HepG2 (cell line): ENCODE measurements around the gene METAP1D. TPM values are rescaled to one million over a fixed set of nuclear protein-coding genes. Genes with fewer than 3 reads are reported as not detected.

Source experiments
- ARHGAP35 ChIP-seq: sonication (generic); formaldehyde crosslinking; IDR thresholded peaks from 2 replicates; pipeline ENCODE4 v1.9.0; 2022; ENCODE audit warnings: mild to moderate bottlenecking, inconsistent platforms, moderate library complexity, missing genetic modification reagents, borderline replicate concordance
- MLLT10 ChIP-seq: sonication (generic); formaldehyde crosslinking; IDR thresholded peaks from 2 replicates; pipeline ENCODE4 v1.4.0; 2020; ENCODE audit warnings: missing genetic modification reagents
- MYC ChIP-seq: sonication (generic); formaldehyde crosslinking; IDR thresholded peaks from 2 replicates; pipeline ENCODE4 v1.9.0; 2021; ENCODE audit warnings: missing genetic modification reagents, borderline replicate concordance
- NAIF1 ChIP-seq: sonication (generic); formaldehyde crosslinking; IDR thresholded peaks from 2 replicates; pipeline ENCODE4 v1.5.0; 2020; ENCODE audit warnings: mild to moderate bottlenecking, missing genetic modification reagents, borderline replicate concordance
- PREB ChIP-seq: sonication (generic); formaldehyde crosslinking; IDR thresholded peaks from 2 replicates; pipeline ENCODE4 v1.4.0; 2020; ENCODE audit warnings: missing genetic modification reagents
- STAT5B ChIP-seq: sonication (generic); formaldehyde crosslinking; IDR thresholded peaks from 2 replicates; pipeline ENCODE4 v1.4.0; 2020; ENCODE audit warnings: missing genetic modification reagents
- TAF15 ChIP-seq: fragments of 200-400 bp; formaldehyde crosslinking; IDR thresholded peaks from one replicate; pipeline ENCODE4 v1.6.1; 2018; ENCODE audit warnings: mild to moderate bottlenecking, low read depth, low read length; ENCODE audit not compliant: poor library complexity, severe bottlenecking
- YEATS2 ChIP-seq: sonication (generic); formaldehyde crosslinking; IDR thresholded peaks from 2 replicates; pipeline ENCODE4 v1.4.0; 2020; ENCODE audit warnings: missing genetic modification reagents, borderline replicate concordance
- ZC3H4 ChIP-seq: sonication (generic); formaldehyde crosslinking; IDR thresholded peaks from 2 replicates; pipeline ENCODE4 v1.4.0; 2020; ENCODE audit warnings: missing genetic modification reagents, borderline replicate concordance
- ZFP37 ChIP-seq: sonication (generic); formaldehyde crosslinking; IDR thresholded peaks from 2 replicates; pipeline ENCODE4 v1.4.0; 2020; ENCODE audit warnings: missing genetic modification reagents, borderline replicate concordance
- ZGPAT ChIP-seq: IDR thresholded peaks from 2 replicates; pipeline ENCODE4 v1.6.1; 2016; ENCODE audit warnings: mild to moderate bottlenecking
- ZNF12 ChIP-seq: sonication (generic); formaldehyde crosslinking; IDR thresholded peaks from 2 replicates; pipeline ENCODE4 v1.5.0; 2020; ENCODE audit warnings: missing genetic modification reagents
- ZNF124 ChIP-seq: sonication (generic); formaldehyde crosslinking; IDR thresholded peaks from 2 replicates; pipeline ENCODE4 v1.4.0; 2020; ENCODE audit warnings: missing genetic modification reagents
- ZNF543 ChIP-seq: sonication (generic); formaldehyde crosslinking; IDR thresholded peaks from 2 replicates; pipeline ENCODE4 v1.4.0; 2020; ENCODE audit warnings: mild to moderate bottlenecking, missing genetic modification reagents
- ZNF549 ChIP-seq: sonication (generic); formaldehyde crosslinking; IDR thresholded peaks from 2 replicates; pipeline ENCODE4 v1.5.0; 2020; ENCODE audit warnings: missing genetic modification reagents
- ZNF710 ChIP-seq: sonication (generic); formaldehyde crosslinking; IDR thresholded peaks from 2 replicates; pipeline ENCODE4 v1.5.0; 2020; ENCODE audit warnings: mild to moderate bottlenecking, missing genetic modification reagents, borderline replicate concordance
- ZNF775 ChIP-seq: sonication (generic); formaldehyde crosslinking; IDR thresholded peaks from 2 replicates; pipeline ENCODE4 v1.4.0; 2020; ENCODE audit warnings: missing genetic modification reagents, mild to moderate bottlenecking, moderate library complexity, borderline replicate concordance
- ZNF780A ChIP-seq: sonication (generic); formaldehyde crosslinking; IDR thresholded peaks from 2 replicates; pipeline ENCODE4 v1.8.0; 2022; ENCODE audit warnings: mild to moderate bottlenecking, missing genetic modification reagents, moderate library complexity
- polyA plus RNA-seq, 8 experiments: library from polyadenylated mRNA; depleted of rRNA in 3 of 8; stranded (reverse) in 7 of 8; unstranded in 1 of 8; fragments of >200 nt; fragmentation: Illumina TruSeq in 4 of 8; extraction: Trizol in 4 of 8; gene quantifications; 2 replicates each; pipeline versions ENCODE4 v1.2.1 to v1.2.3, GENCODE V29; 2011 to 2016; ENCODE audit warnings: low read depth in 4 of 8, missing spikeins in 1 of 8, mixed read lengths in 1 of 8; ENCODE audit not compliant: insufficient read depth in 1 of 8
- total RNA-seq, 5 experiments: library from RNA; depleted of rRNA; stranded (reverse); fragments of >200 nt; fragmentation: Illumina TruSeq; extraction: Trizol; gene quantifications; 2 replicates each; pipeline ENCODE4 v1.2.3, GENCODE V29; 2016; ENCODE audit warnings: low read depth in 1 of 5
- TF ChIP-seq, protein P1 (sequence below): sonication (generic); formaldehyde crosslinking; IDR thresholded peaks from 2 replicates; pipeline ENCODE4 v1.5.1; 2020; ENCODE audit warnings: mild to moderate bottlenecking, missing genetic modification reagents, borderline replicate concordance
- TF ChIP-seq, protein P2 (sequence below): sonication (generic); formaldehyde crosslinking; IDR thresholded peaks from 2 replicates; pipeline ENCODE4 v1.5.0; 2020; ENCODE audit warnings: missing genetic modification reagents, mild to moderate bottlenecking, borderline replicate concordance
- TF ChIP-seq, protein P3 (sequence below): sonication (generic); formaldehyde crosslinking; IDR thresholded peaks from 2 replicates; pipeline ENCODE4 v1.8.1; 2023; ENCODE audit warnings: mild to moderate bottlenecking, inconsistent platforms, moderate library complexity, missing genetic modification reagents, borderline replicate concordance

Gene METAP1D
- total and polyA plus RNA-seq, 2 of the 13 experiments (the other 11 are each of a cell fraction or from before 2014, with no cell fraction given) = 14.7 to 21.6 TPM

DNA sequence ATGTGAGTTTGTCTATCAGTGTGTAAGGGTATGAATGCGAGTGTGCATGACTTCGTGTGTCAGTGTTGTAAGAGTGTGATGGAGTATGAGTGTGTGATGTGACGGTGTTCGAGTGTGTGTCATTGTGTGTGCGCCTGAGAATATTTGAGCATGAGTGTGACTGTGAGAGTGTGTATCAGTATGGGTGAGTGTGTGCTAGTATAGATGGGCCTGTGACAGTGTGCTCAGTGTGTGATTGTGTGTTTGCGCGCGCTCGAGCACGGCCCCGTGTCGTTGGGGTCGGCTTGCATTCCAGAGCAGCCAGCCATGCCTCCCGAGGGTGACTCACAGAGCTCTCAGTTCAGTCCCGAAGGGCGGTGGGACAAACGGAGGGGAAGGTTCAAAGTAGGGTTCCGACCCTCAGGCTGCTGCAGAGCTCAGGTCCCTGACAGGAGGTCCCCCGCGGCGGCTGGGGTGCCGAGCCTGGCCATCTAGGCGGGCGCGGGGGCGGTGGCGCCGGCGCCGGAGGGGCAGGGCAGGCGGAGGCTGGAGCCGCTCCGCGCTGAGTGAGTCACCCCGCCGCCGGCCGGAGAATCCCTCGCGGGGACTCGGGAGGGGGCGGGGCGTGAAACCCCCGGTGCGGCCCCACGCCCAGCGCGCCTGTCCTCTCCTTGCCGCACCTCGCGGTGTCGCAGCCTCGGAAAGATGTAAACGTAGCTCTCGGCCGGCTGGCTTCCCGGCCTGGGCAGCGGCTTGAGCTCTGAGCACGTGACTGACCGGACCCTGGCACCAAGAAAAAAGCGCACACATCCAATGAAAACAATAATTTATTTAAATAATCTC is 99.1 kb downstream of the METAP1D start (continued):
- no peak for TF ChIP-seq PREB (CRISPR knock-in tag)
- peak; percentile 68; the same call in 1 of the 2 replicates for TF ChIP-seq ZNF710 (CRISPR knock-in tag)
- TF ChIP-seq ZFP37 (CRISPR knock-in tag) = no peak
- TF ChIP-seq ARHGAP35 (CRISPR knock-in tag) = peak; percentile 61; the same call in 1 of the 2 replicates
- TF ChIP-seq MYC (CRISPR knock-in tag) = peak; percentile 57; the same call in 1 of the 2 replicates
- TF ChIP-seq, protein P1, sequence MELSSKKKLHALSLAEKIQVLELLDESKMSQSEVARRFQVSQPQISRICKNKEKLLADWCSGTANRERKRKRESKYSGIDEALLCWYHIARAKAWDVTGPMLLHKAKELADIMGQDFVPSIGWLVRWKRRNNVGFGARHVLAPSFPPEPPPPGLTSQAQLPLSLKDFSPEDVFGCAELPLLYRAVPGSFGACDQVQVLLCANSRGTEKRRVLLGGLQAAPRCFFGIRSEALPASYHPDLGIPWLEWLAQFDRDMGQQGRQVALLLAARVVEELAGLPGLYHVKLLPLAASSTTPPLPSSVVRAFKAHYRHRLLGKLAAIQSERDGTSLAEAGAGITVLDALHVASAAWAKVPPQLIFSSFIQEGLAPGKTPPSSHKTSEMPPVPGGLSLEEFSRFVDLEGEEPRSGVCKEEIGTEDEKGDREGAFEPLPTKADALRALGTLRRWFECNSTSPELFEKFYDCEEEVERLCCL (CRISPR knock-in tag) = no peak
- no peak for TF ChIP-seq NAIF1 (CRISPR knock-in tag)
- TF ChIP-seq, protein P2, sequence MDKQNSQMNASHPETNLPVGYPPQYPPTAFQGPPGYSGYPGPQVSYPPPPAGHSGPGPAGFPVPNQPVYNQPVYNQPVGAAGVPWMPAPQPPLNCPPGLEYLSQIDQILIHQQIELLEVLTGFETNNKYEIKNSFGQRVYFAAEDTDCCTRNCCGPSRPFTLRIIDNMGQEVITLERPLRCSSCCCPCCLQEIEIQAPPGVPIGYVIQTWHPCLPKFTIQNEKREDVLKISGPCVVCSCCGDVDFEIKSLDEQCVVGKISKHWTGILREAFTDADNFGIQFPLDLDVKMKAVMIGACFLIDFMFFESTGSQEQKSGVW (CRISPR knock-in tag) = no peak
- TF ChIP-seq, protein P3, sequence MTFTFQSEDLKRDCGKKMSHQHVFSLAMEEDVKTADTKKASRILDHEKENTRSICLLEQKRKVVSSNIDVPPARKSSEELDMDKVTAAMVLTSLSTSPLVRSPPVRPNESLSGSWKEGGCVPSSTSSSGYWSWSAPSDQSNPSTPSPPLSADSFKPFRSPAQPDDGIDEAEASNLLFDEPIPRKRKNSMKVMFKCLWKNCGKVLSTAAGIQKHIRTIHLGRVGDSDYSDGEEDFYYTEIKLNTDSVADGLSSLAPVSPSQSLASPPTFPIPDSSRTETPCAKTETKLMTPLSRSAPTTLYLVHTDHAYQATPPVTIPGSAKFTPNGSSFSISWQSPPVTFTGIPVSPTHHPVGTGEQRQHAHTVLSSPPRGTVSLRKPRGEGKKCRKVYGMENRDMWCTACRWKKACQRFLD (CRISPR knock-in tag) = no peak
- no peak for TF ChIP-seq ZNF543 (CRISPR knock-in tag)
- TF ChIP-seq TAF15 = no peak
- TF ChIP-seq ZNF775 = no peak
- no peak; the same call in 1 of the 2 replicates for TF ChIP-seq ZGPAT (CRISPR knock-in tag)
- no peak for TF ChIP-seq ZC3H4 (CRISPR knock-in tag)
- no peak for TF ChIP-seq ZNF124 (CRISPR knock-in tag)
- TF ChIP-seq YEATS2 (CRISPR knock-in tag) = no peak; the same call in 1 of the 2 replicates
- no peak for TF ChIP-seq MLLT10 (CRISPR knock-in tag)
- TF ChIP-seq ZNF549 = no peak
- no peak for TF ChIP-seq ZNF12 (CRISPR knock-in tag)
- TF ChIP-seq ZNF780A = no peak
- no peak for TF ChIP-seq STAT5B (CRISPR knock-in tag)
